Esophagus squamous epithelium (tissue), 5 donors: ENCODE measurements around the gene SH3GL1. TPM values are rescaled to one million over a fixed set of nuclear protein-coding genes. Genes with fewer than 3 reads are reported as not detected.

Experiments used
- DNase-seq: peaks from one replicate; lab custom pipeline; 2025; lab: John Stamatoyannopoulos, UW
- H3K27ac ChIP-seq, 4 donors: fragments of 200-600 bp; sonication (generic); one replicate each; pipeline ENCODE4 v1.5.1; 2016 to 2019; ENCODE audit warnings: mild to moderate bottlenecking in 1 of 4
- H3K27me3 ChIP-seq, 4 donors: fragments of 200-600 bp; sonication (generic); 1 replicate in 3 of 4; 2 replicates in 1 of 4; pipeline versions ENCODE4 v1.5.1 to v1.6.0; 2017 to 2021; ENCODE audit warnings: antibody characterized with exemption in 1 of 4
- H3K36me3 ChIP-seq, 3 donors: fragments of 200-600 bp; sonication (generic); one replicate each; pipeline ENCODE4 v1.5.1; 2016 to 2019
- H3K4me1 ChIP-seq, 3 donors: fragments of 200-600 bp; sonication (generic); one replicate each; pipeline ENCODE4 v1.5.1; 2017 to 2019
- H3K4me3 ChIP-seq, 4 donors: fragments of 200-600 bp; sonication (generic); 1 replicate in 3 of 4; 2 replicates in 1 of 4; pipeline ENCODE4 v1.5.1; 2016 to 2019; ENCODE audit warnings: mild to moderate bottlenecking in 2 of 4, moderate library complexity in 1 of 4
- H3K9me3 ChIP-seq, 3 donors: fragments of 200-600 bp; sonication (generic); one replicate each; pipeline ENCODE4 v1.5.1; 2016 to 2019
- WGBS, 2 donors: methylation state at CpG; one replicate each; pipeline ENCODE4 v1.1.5; 2018; 5-methylcytosine and 5-hydroxymethylcytosine counted together
- intact Hi-C: fragments of 100-400 bp; cut with DNase I; formaldehyde crosslinking; loops from one replicate; pipeline ENCODE4 v1.15.0; 2022
- small RNA-seq, 4 donors: library from RNA; depleted of rRNA; stranded (forward); fragments of <200 nt; gene quantifications; one replicate each; pipeline ENCODE3, GENCODE V24; 2016
- total RNA-seq, 4 donors: library from RNA; depleted of rRNA; stranded (reverse); fragments of >200 nt; gene quantifications; one replicate each; pipeline ENCODE4 v1.1.0, GENCODE V29; 2016
- TF ChIP-seq, protein P1 (sequence below), 6 experiments: fragments of 450-650 bp in 4 of 6; fragments of 200-600 bp in 2 of 6; sonication (generic) in 2 of 6; IDR thresholded peaks; one replicate each; pipeline ENCODE4 v1.5.1; 2016 to 2019; ENCODE audit warnings: antibody characterized with exemption in 6 of 6, mild to moderate bottlenecking in 4 of 6, moderate library complexity in 4 of 6
- donor health status: DM: yes; HTN: yes; CAD: no.

SH3GL1 gene
- total RNA-seq, 4 donors from 2014 or later, result 67.4 to 131 (median 91.2) TPM

- H3K36me3 ChIP-seq, result no peaks in the 10 kb centered on the region
- no peak for DNase-seq
- no peaks in the 10 kb centered on the region for H3K27me3 ChIP-seq
- 34 to 35% methylated on average over 10 to 11 of the region's 12 CpGs for WGBS, 2 donors
- TF ChIP-seq, protein P1, sequence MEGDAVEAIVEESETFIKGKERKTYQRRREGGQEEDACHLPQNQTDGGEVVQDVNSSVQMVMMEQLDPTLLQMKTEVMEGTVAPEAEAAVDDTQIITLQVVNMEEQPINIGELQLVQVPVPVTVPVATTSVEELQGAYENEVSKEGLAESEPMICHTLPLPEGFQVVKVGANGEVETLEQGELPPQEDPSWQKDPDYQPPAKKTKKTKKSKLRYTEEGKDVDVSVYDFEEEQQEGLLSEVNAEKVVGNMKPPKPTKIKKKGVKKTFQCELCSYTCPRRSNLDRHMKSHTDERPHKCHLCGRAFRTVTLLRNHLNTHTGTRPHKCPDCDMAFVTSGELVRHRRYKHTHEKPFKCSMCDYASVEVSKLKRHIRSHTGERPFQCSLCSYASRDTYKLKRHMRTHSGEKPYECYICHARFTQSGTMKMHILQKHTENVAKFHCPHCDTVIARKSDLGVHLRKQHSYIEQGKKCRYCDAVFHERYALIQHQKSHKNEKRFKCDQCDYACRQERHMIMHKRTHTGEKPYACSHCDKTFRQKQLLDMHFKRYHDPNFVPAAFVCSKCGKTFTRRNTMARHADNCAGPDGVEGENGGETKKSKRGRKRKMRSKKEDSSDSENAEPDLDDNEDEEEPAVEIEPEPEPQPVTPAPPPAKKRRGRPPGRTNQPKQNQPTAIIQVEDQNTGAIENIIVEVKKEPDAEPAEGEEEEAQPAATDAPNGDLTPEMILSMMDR (IDR thresholded peaks at IDR 0.05), result no peak
- intact Hi-C loops, result no loop called here
- no peak overlapping the region for H3K27ac ChIP-seq
- H3K9me3 ChIP-seq, result no peaks in the 10 kb centered on the region
- no peak overlapping the region for H3K4me3 ChIP-seq
- H3K4me1 ChIP-seq, result peaks cover 0 to 7% (median 0%) of the 10 kb centered on the region in 3 donors
Measured at GRCh38 chr19:4313847-4314490, 86.4 kb downstream of the SH3GL1 start.

Small RNA genes lying within 50 kb of the gene (small RNA-seq; reads per million reads assigned to genes)
- gene MIR4746, result 0 reads per million in 4 donors

Other genes starting within 250 kb of the SH3GL1 start
- gene CREB3L3, start 246.9 kb downstream of the SH3GL1 start, total RNA-seq, result not detected
- gene SIRT6, start 218.0 kb downstream of the SH3GL1 start, total RNA-seq, result 10 to 100 TPM in 3 of 4 donors, 1 to 10 TPM in 1; 9.0 to 23.3 (median 18.3) TPM
- gene ANKRD24, start 217.9 kb downstream of the SH3GL1 start, total RNA-seq, result 1 to 10 TPM in 1 of 4 donors, under 1 TPM in 3; 0.04 to 2.0 (median 0.44) TPM
- 1 to 10 TPM in 1 of 4 donors, under 1 TPM in 3; 0.27 to 5.0 (median 0.44) TPM for gene EBI3, start 171.0 kb downstream of the SH3GL1 start, total RNA-seq
- 10 to 100 TPM; 18.5 to 33.0 (median 23.2) TPM for gene YJU2, start 153.5 kb downstream of the SH3GL1 start, total RNA-seq
- gene SHD, start 121.3 kb downstream of the SH3GL1 start, total RNA-seq, result not detected
- gene TMIGD2, start 98.2 kb downstream of the SH3GL1 start, total RNA-seq, result under 1 TPM in 3 of 4 donors, not detected in 1; 0.22 to 0.76 (median 0.38) TPM
- under 1 TPM in 2 of 4 donors, not detected in 2; 0.18 to 0.61 TPM for gene FSD1, start 95.9 kb downstream of the SH3GL1 start, total RNA-seq
- 100 to 1,000 TPM in 1 of 4 donors, 10 to 100 TPM in 3; 61.4 to 131 (median 82.5) TPM for gene STAP2, start 61.7 kb downstream of the SH3GL1 start, total RNA-seq
- 10 to 100 TPM in 1 of 4 donors, 1 to 10 TPM in 3; 2.5 to 11.1 (median 6.5) TPM for gene MPND, start 57.0 kb downstream of the SH3GL1 start, total RNA-seq
- gene CHAF1A, start 2.1 kb upstream of the SH3GL1 start, total RNA-seq, result 10 to 100 TPM in 3 of 4 donors, 1 to 10 TPM in 1; 7.6 to 20.9 (median 11.9) TPM
- gene UBXN6, start 57.2 kb upstream of the SH3GL1 start, total RNA-seq, result 10 to 100 TPM; 40.7 to 72.9 (median 50.8) TPM
- 10 to 100 TPM; 18.4 to 28.8 (median 20.5) TPM for gene HDGFL2, start 71.8 kb upstream of the SH3GL1 start, total RNA-seq
- 1 to 10 TPM; 1.4 to 6.7 (median 2.4) TPM for gene PLIN4, start 117.9 kb upstream of the SH3GL1 start, total RNA-seq
- 10 to 100 TPM in 1 of 4 donors, 1 to 10 TPM in 3; 1.9 to 12.9 (median 5.2) TPM for gene PLIN5, start 134.7 kb upstream of the SH3GL1 start, total RNA-seq
- gene LRG1, start 139.5 kb upstream of the SH3GL1 start, total RNA-seq, result 10 to 100 TPM in 3 of 4 donors, 1 to 10 TPM in 1; 3.8 to 53.0 (median 21.1) TPM
- gene SEMA6B, start 159.1 kb upstream of the SH3GL1 start, total RNA-seq, result 1 to 10 TPM in 2 of 4 donors, under 1 TPM in 2; 0.61 to 4.3 (median 1.8) TPM
- 1 to 10 TPM; 3.6 to 6.2 (median 4.4) TPM for gene TNFAIP8L1, start 239.0 kb upstream of the SH3GL1 start, total RNA-seq